HCT116 (cell line): ENCODE data around the gene C22orf42. TPM values are rescaled to one million over a fixed set of nuclear protein-coding genes. Genes with fewer than 3 reads are reported as not detected.
"Not testable (repeated sequence)": the region's sequence is repeated elsewhere in the genome, so short reads cannot be mapped to it uniquely, and the experiment has no call there.

Experiments used
- ATAC-seq: fragments of 200-7000 bp; cut with Tn5 transposase; 2 replicates; pipeline ENCODE4 v1.9.1; 2020; ENCODE audit warnings: mild to moderate bottlenecking, moderate library complexity
- BruUV-seq: library from RNA; stranded (reverse); fragments of 400-500 nt; replicated peaks from 2 replicates; lab custom pipeline; 2021; lab: Mats Ljungman, UMichigan
- CTCF ChIA-PET: fragments of 300-600 bp; sonication (Branson Sonifier 250); formaldehyde crosslinking; loops from one replicate; lab custom pipeline; 2021; ENCODE audit warnings: antibody characterized with exemption; lab: Charles Lee
- POLR2A ChIA-PET: fragments of 300-600, 350-600 bp; sonication (Branson Sonifier 250); formaldehyde crosslinking; loops from one replicate; lab custom pipeline; 2021; ENCODE audit warnings: antibody characterized with exemption; lab: Charles Lee
- RAD21 ChIA-PET, 2 experiments: fragments of 300-600 bp; sonication (Branson Sonifier 250); formaldehyde crosslinking; loops; one replicate each; lab custom pipeline; 2023; ENCODE audit warnings: low total read pairs in 2 of 2; ENCODE audit not compliant: uncharacterized antibody in 2 of 2, unreplicated experiment in 2 of 2, low non-redundant PET in 1 of 2; lab: Charles Lee
- DNase-seq: peaks from one replicate; pipeline ENCODE4 v3.0.0-alpha.2; 2010; ENCODE audit warnings: low read depth, low spot score
- H2AFZ ChIP-seq: fragments of 200-600 bp; shearing (Covaris generic), sonication (generic); 2 replicates; pipeline ENCODE4 v1.6.1; 2017; ENCODE audit warnings: low read depth, mixed run types, mixed read lengths, antibody characterized with exemption, low read length; ENCODE audit not compliant: poor library complexity, severe bottlenecking
- H3K27ac ChIP-seq: 2 replicates; pipeline ENCODE4 v1.5.1; 2012; ENCODE audit warnings: low read depth, low read length
- H3K27me3 ChIP-seq: fragments of 200-600 bp; sonication (generic); 2 replicates; pipeline ENCODE4 v1.6.1; 2016; ENCODE audit warnings: mixed run types, low read length, mixed read lengths; ENCODE audit not compliant: insufficient read depth
- H3K36me3 ChIP-seq, 2 experiments: fragments of 200-500 bp in 1 of 2; fragments of 200-600 bp in 1 of 2; sonication (Bioruptor generic) in 1 of 2; sonication (generic) in 1 of 2; 2 replicates each; pipeline versions ENCODE4 v1.5.1 to v1.6.1; 2014 to 2016; ENCODE audit warnings: low read length in 2 of 2, inconsistent platforms in 1 of 2, mixed read lengths in 1 of 2, mixed run types in 1 of 2; ENCODE audit not compliant: insufficient read depth in 2 of 2, control insufficient read depth in 1 of 2
- H3K4me1 ChIP-seq, 2 experiments: fragments of 200-600 bp in 1 of 2; sonication (generic) in 1 of 2; 2 replicates each; pipeline versions ENCODE4 v1.5.1 to v1.6.1; 2012 to 2017; ENCODE audit warnings: low read length in 2 of 2, inconsistent platforms in 1 of 2, mild to moderate bottlenecking in 1 of 2, mixed read lengths in 1 of 2, mixed run types in 1 of 2, moderate library complexity in 1 of 2; ENCODE audit not compliant: insufficient read depth in 2 of 2, control insufficient read depth in 1 of 2
- H3K4me2 ChIP-seq: fragments of 200-600 bp; sonication (generic); 2 replicates; pipeline ENCODE4 v1.6.1; 2017; ENCODE audit warnings: mixed run types, low read length, mixed read lengths
- H3K4me3 ChIP-seq, 2 experiments: fragments of 200-600 bp in 1 of 2; sonication (generic) in 1 of 2; replicated peaks in 1 of 2; 2 replicates each; pipeline ENCODE4 v1.5.1; 2011 to 2016; ENCODE audit warnings: low read length in 2 of 2, control low read depth in 1 of 2, low read depth in 1 of 2, mild to moderate bottlenecking in 1 of 2, mixed read lengths in 1 of 2, mixed run types in 1 of 2
- H3K79me2 ChIP-seq: fragments of 200-600 bp; sonication (generic); 2 replicates; pipeline ENCODE4 v1.6.1; 2017; ENCODE audit warnings: mild to moderate bottlenecking, mixed run types, low read length, moderate library complexity, mixed read lengths; ENCODE audit not compliant: insufficient read depth
- H3K9ac ChIP-seq: fragments of 200-600 bp; sonication (generic); 2 replicates; pipeline ENCODE4 v1.6.1; 2016; ENCODE audit warnings: low read length, mixed read lengths
- H3K9me2 ChIP-seq: fragments of 200-600 bp; sonication (generic), shearing (Covaris generic); 2 replicates; pipeline ENCODE4 v1.6.1; 2017; ENCODE audit warnings: mixed run types, mild to moderate bottlenecking, moderate library complexity; ENCODE audit not compliant: insufficient read depth
- H3K9me3 ChIP-seq, 2 experiments: fragments of 200-500 bp in 1 of 2; fragments of 200-600 bp in 1 of 2; sonication (Bioruptor generic) in 1 of 2; sonication (generic) in 1 of 2; 2 replicates each; pipeline ENCODE4 v1.6.1; 2014 to 2017; ENCODE audit warnings: low read length in 2 of 2, mixed read lengths in 2 of 2, inconsistent platforms in 1 of 2, low read depth in 1 of 2, mild to moderate bottlenecking in 1 of 2, mixed run types in 1 of 2, moderate library complexity in 1 of 2; ENCODE audit not compliant: control insufficient read depth in 1 of 2, insufficient read depth in 1 of 2
- H4K20me1 ChIP-seq: fragments of 200-600 bp; sonication (generic), shearing (Covaris generic); 2 replicates; pipeline ENCODE4 v1.6.1; 2017; ENCODE audit warnings: mixed run types, mild to moderate bottlenecking, moderate library complexity; ENCODE audit not compliant: insufficient read depth
- intact Hi-C: fragments of 100-400 bp; cut with micrococcal nuclease; formaldehyde crosslinking; loops from 2 replicates; pipeline ENCODE4 v1.10.0; 2022
- total RNA-seq: library from RNA; stranded (reverse); gene quantifications from one replicate; pipeline ENCODE4 v1.2.1, GENCODE V29; 2021; ENCODE audit not compliant: unreplicated experiment

C22orf42 gene
- total RNA-seq, 1 experiment from 2014 or later: not detected

- H3K27ac ChIP-seq, H3K4me3 ChIP-seq, H3K4me2 ChIP-seq, H3K9me3 ChIP-seq, H4K20me1 ChIP-seq, H3K36me3 ChIP-seq, H3K27me3 ChIP-seq, H3K9ac ChIP-seq, H2AFZ ChIP-seq, H3K79me2 ChIP-seq, BruUV-seq, DNase-seq, H3K9me2 ChIP-seq, ATAC-seq, RAD21 ChIA-PET, POLR2A ChIA-PET, intact Hi-C loops: not testable (repeated sequence)
- peaks cover 6 to 10% of the 10 kb centered on the region in 2 experiments; a peak in 3 of 4 replicates for H3K4me1 ChIP-seq
- CTCF ChIA-PET: interaction anchor here (0.6 kb wide), 1 partner anchor 62 kb away, joined by 3 read pairs; no protein-coding TSS in a partner anchor
Measured at GRCh38 chr22:32197553-32198226, 38.6 kb upstream of the C22orf42 start.

GRCh38 chr22:32195900-32196299 is 36.8 kb upstream of the C22orf42 start:
- H3K4me2 ChIP-seq, H3K4me1 ChIP-seq, CTCF ChIA-PET, H2AFZ ChIP-seq, H3K9me2 ChIP-seq, H3K36me3 ChIP-seq, DNase-seq, ATAC-seq, H3K27ac ChIP-seq, H3K9ac ChIP-seq, intact Hi-C loops, H3K9me3 ChIP-seq, BruUV-seq, H4K20me1 ChIP-seq, H3K27me3 ChIP-seq, H3K4me3 ChIP-seq, H3K79me2 ChIP-seq, RAD21 ChIA-PET, POLR2A ChIA-PET: not testable (repeated sequence)

DNA sequence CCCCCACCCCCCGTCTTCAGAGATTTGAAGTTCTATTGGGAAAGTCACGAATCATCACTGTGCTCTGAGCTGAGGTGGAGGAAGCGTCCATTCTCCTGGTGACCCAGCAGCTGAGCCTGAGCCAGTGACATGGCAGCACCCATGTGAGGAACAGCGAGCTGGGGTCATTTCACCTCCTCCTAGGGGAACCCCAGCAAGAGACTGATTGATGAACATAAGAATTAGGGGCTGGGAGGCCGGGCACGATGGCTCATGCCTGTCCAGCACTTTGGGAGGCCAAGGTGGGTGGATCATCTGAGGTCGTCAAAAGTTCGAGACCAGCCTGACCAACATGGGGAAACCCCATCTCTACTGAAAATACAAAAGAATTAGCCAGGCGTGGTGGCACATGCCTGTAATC is 34.2 kb upstream of the C22orf42 start:
- H3K27me3 ChIP-seq, CTCF ChIA-PET, intact Hi-C loops, POLR2A ChIA-PET, H3K4me2 ChIP-seq, BruUV-seq, H3K4me3 ChIP-seq, H3K79me2 ChIP-seq, H3K4me1 ChIP-seq, H3K9me3 ChIP-seq, DNase-seq, H4K20me1 ChIP-seq, ATAC-seq, H2AFZ ChIP-seq, H3K9me2 ChIP-seq, H3K27ac ChIP-seq, RAD21 ChIA-PET, H3K9ac ChIP-seq, H3K36me3 ChIP-seq: not testable (repeated sequence)

- H3K36me3 ChIP-seq, H3K4me3 ChIP-seq, H3K4me1 ChIP-seq, CTCF ChIA-PET, H4K20me1 ChIP-seq, H3K27ac ChIP-seq, intact Hi-C loops, H3K9me2 ChIP-seq, POLR2A ChIA-PET, DNase-seq, H3K4me2 ChIP-seq, H3K27me3 ChIP-seq, RAD21 ChIA-PET, H3K9ac ChIP-seq, H3K79me2 ChIP-seq, H2AFZ ChIP-seq, H3K9me3 ChIP-seq, BruUV-seq, ATAC-seq: not testable (repeated sequence)
Measured at GRCh38 chr22:32191021-32191420, 31.9 kb upstream of the C22orf42 start.
